ENCODE data around the gene KRT36.

Gene KRT36

GRCh38 chr17:41439375-41439774, 50.3 kb downstream of the KRT36 start:
- no peak for DNase-seq (ENCODE audit: low read depth)

DNA sequence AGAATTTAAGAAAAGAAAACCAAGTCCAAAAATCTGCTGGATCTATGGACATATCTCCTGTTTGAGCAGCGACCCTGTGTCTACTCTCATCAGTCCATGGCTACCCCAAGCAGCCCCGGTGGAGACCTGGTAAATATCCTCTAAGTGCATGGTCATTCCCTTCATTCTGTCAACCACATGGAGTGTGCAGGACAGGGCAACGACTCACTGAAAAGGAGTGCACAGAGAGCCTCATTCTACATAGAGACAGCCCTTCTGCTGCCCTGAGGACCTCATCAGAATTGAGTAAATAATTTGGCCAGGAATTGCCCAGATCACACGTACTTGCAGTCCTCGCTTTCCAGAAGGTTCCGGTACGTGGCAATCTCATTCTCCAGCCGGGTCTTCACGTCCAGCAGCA, 51.9 kb downstream of the KRT36 start:
- DNase-seq (ENCODE audit: low read depth), result no peak

- no peak for DNase-seq (ENCODE audit: low read depth)
Observed at GRCh38 chr17:41437254-41437653, 52.5 kb downstream of the KRT36 start.
